Measurements from ENCODE around the gene TRIM61. TPM values are rescaled to one million over a fixed set of nuclear protein-coding genes. Genes with fewer than 3 reads are reported as not detected.
"Not testable (repeated sequence)": the region's sequence is repeated elsewhere in the genome, so short reads cannot be mapped to it uniquely, and the experiment has no call there.

Gene TRIM61
- total RNA-seq, 1 donor from 2014 or later, result 0.62 TPM

- DNase-seq (ENCODE audit: low spot score); intact Hi-C loops (cut with DNase I); ATAC-seq: not testable (repeated sequence)
Observed at GRCh38 chr4:164971929-164972328, 5.5 kb downstream of the TRIM61 start.

- intact Hi-C loops (cut with DNase I), result no loop called here
- DNase-seq (ENCODE audit: low spot score) (no peak), ATAC-seq (no peak)
Observed at GRCh38 chr4:164959896-164960295, 17.6 kb downstream of the TRIM61 start.

- DNase-seq (ENCODE audit: low spot score); ATAC-seq; intact Hi-C loops (cut with DNase I): not testable (repeated sequence)
Observed at GRCh38 chr4:164959421-164959820, 18.0 kb downstream of the TRIM61 start.

GRCh38 chr4:164956766-164957643, 20.5 kb downstream of the TRIM61 start:
- DNase-seq (ENCODE audit: low spot score), result peak; percentile 72
- ATAC-seq, result peak; percentile 96
- intact Hi-C loops (cut with DNase I), result no loop called here

GRCh38 chr4:164955107-164955805, 22.2 kb downstream of the TRIM61 start:
- no peak for ATAC-seq

GRCh38 chr4:164952551-164952950, 24.9 kb downstream of the TRIM61 start:
- ATAC-seq (no peak), DNase-seq (ENCODE audit: low spot score) (no peak)
- intact Hi-C loops (cut with DNase I), result no loop called here

More at GRCh38 chr4:164955107-164955805, 22.2 kb downstream of the TRIM61 start:
- intact Hi-C loops (cut with DNase I), result no loop called here
- DNase-seq (ENCODE audit: low spot score), result no peak

- intact Hi-C loops (cut with DNase I), result no loop called here
- ATAC-seq (no peak), DNase-seq (ENCODE audit: low spot score) (no peak)
Observed at GRCh38 chr4:164949448-164950143, 27.9 kb downstream of the TRIM61 start.

GRCh38 chr4:164948975-164949374, 28.5 kb downstream of the TRIM61 start:
- no peak for ATAC-seq
- intact Hi-C loops (cut with DNase I), result no loop called here
- DNase-seq (ENCODE audit: low spot score), result no peak

GRCh38 chr4:164948006-164948405, 29.5 kb downstream of the TRIM61 start:
- DNase-seq (ENCODE audit: low spot score); intact Hi-C loops (cut with DNase I); ATAC-seq: not testable (repeated sequence)

GRCh38 chr4:164946810-164947209, 30.6 kb downstream of the TRIM61 start:
- no peak for ATAC-seq

GRCh38 chr4:164945146-164945545, 32.3 kb downstream of the TRIM61 start:
- no peak for DNase-seq (ENCODE audit: low spot score)
- intact Hi-C loops (cut with DNase I), result no loop called here
- no peak for ATAC-seq

More at GRCh38 chr4:164946810-164947209, 30.6 kb downstream of the TRIM61 start:
- intact Hi-C loops (cut with DNase I), result no loop called here
- no peak for DNase-seq (ENCODE audit: low spot score)

- no peak for ATAC-seq
- no peak for DNase-seq (ENCODE audit: low spot score)
- intact Hi-C loops (cut with DNase I), result no loop called here
Observed at GRCh38 chr4:164943192-164943591, 34.3 kb downstream of the TRIM61 start.

GRCh38 chr4:164937576-164938270, 39.7 kb downstream of the TRIM61 start:
- intact Hi-C loops (cut with DNase I), result no loop called here
- ATAC-seq, result peak; percentile 70
- peak; percentile 69 for DNase-seq (ENCODE audit: low spot score)

GRCh38 chr4:164935865-164936606, 41.4 kb downstream of the TRIM61 start:
- intact Hi-C loops (cut with DNase I); DNase-seq (ENCODE audit: low spot score); ATAC-seq: not testable (repeated sequence)

- intact Hi-C loops (cut with DNase I), result no loop called here
- DNase-seq (ENCODE audit: low spot score) (no peak), ATAC-seq (no peak)
Observed at GRCh38 chr4:164935363-164935762, 42.1 kb downstream of the TRIM61 start.

- DNase-seq (ENCODE audit: low spot score), result no peak
- no peak for ATAC-seq
- intact Hi-C loops (cut with DNase I), result no loop called here
Observed at GRCh38 chr4:164933244-164933643, 44.2 kb downstream of the TRIM61 start.

- intact Hi-C loops (cut with DNase I), result no loop called here
- ATAC-seq (no peak), DNase-seq (ENCODE audit: low spot score) (no peak)
Observed at GRCh38 chr4:164931551-164932324, 45.7 kb downstream of the TRIM61 start.

Measured in sciatic nerve (tissue), 2 donors.